Thyroid gland (tissue), 4 donors: ENCODE measurements around the gene TOP3A. TPM values are rescaled to one million over a fixed set of nuclear protein-coding genes. Genes with fewer than 3 reads are reported as not detected.
A peak's percentile ranks its signal among the peaks of the same experiment; 100 is the strongest.

Experiments used
- DNase-seq, 2 donors: peaks; one replicate each; pipeline ENCODE4 v3.0.0-alpha.2; 2019
- H3K27ac ChIP-seq, 3 donors: fragments of 200-600 bp; sonication (generic); 1 replicate in 2 of 3; 2 replicates in 1 of 3; pipeline ENCODE4 v1.5.1; 2016 to 2019; ENCODE audit warnings: mild to moderate bottlenecking in 1 of 3, moderate library complexity in 1 of 3
- H3K27me3 ChIP-seq: fragments of 200-600 bp; sonication (generic); one replicate; pipeline ENCODE4 v1.5.1; 2019
- H3K36me3 ChIP-seq, 2 donors: fragments of 200-600 bp; sonication (generic); one replicate each; pipeline ENCODE4 v1.5.1; 2016 to 2019
- H3K4me1 ChIP-seq, 2 donors: fragments of 200-600 bp; sonication (generic); one replicate each; pipeline ENCODE4 v1.5.1; 2017 to 2019
- H3K4me3 ChIP-seq, 3 donors: fragments of 200-600 bp; sonication (generic); replicated peaks in 1 of 3; 1 replicate in 2 of 3; 2 replicates in 1 of 3; pipeline ENCODE4 v1.5.1; 2016; ENCODE audit warnings: mild to moderate bottlenecking in 1 of 3
- H3K9me3 ChIP-seq: fragments of 200-600 bp; sonication (generic); one replicate; pipeline ENCODE4 v1.5.1; 2017
- POLR2A ChIP-seq, 2 donors: fragments of 450-650 bp; IDR thresholded peaks; one replicate each; pipeline ENCODE4 v1.6.1; 2017; ENCODE audit warnings: antibody characterized with exemption in 2 of 2, mild to moderate bottlenecking in 2 of 2, moderate library complexity in 1 of 2
- WGBS, 2 donors: methylation state at CpG; one replicate each; pipeline ENCODE4 v1.1.5; 2017; 5-methylcytosine and 5-hydroxymethylcytosine counted together
- intact Hi-C: fragments of 100-400 bp; cut with DNase I; formaldehyde crosslinking; loops from one replicate; pipeline ENCODE4 v1.15.1; 2023
- total RNA-seq, 4 donors: library from RNA; depleted of rRNA; stranded (reverse); fragments of >200 nt; gene quantifications; one replicate each; pipeline ENCODE4 v1.2.3, GENCODE V29; 2016
- TF ChIP-seq, protein P1 (sequence below), 6 experiments: fragments of 200-600 bp in 3 of 6; fragments of 450-650 bp in 3 of 6; sonication (generic) in 3 of 6; IDR thresholded peaks; one replicate each; pipeline ENCODE4 v1.5.1; 2016 to 2019; ENCODE audit warnings: antibody characterized with exemption in 6 of 6, mild to moderate bottlenecking in 2 of 6, inconsistent platforms in 1 of 6, moderate library complexity in 1 of 6

Gene TOP3A
- total RNA-seq, 4 donors from 2014 or later, result 31.3 to 34.5 (median 32.5) TPM

DNA sequence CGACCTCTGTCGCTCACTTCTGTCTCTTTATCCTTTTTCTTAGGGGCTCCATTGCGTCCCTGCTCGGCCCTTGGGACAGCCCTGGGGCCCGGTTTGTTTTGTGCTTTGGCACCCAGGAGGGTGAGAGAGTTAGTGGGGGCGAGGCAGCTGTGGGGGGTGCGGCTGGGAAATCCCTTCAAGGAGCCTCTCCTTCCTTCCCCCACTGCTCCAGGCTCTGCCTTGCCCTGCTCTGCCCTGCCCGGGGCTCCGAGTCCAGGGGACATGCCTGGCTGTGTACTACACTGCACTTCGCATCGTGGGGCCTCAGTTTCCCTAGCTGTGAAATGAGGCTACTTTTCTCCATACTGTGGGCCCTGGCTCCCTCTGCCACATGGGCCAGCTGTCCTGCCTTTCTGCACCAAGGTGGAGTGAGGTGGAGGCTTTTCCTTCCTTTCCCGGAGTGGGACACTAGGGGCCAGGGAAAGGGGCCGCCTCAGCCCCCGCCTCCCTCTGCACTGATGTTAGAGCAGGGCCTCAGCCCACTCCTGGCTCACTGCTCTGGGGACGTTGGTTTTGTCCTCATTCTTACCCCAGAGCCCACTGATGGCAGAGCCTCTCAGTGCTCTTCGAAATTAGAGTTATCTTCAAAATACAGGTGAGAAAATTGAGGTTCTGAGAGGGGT, 88.4 kb downstream of the TOP3A start:
- Histone ChIP-seq H3K4me1 (peaks cover 8 to 12% of the 10 kb centered on the region in 2 donors), H3K27ac (no peak overlapping the region), H3K9me3 (no peaks in the 10 kb centered on the region), H3K4me3 (peak overlapping the region; percentile 11 to 53 (median 47)), H3K36me3 (no peaks in the 10 kb centered on the region), H3K27me3 (no peaks in the 10 kb centered on the region)
- no peak for TF ChIP-seq POLR2A (IDR thresholded peaks at IDR 0.05)
- TF ChIP-seq, protein P1, sequence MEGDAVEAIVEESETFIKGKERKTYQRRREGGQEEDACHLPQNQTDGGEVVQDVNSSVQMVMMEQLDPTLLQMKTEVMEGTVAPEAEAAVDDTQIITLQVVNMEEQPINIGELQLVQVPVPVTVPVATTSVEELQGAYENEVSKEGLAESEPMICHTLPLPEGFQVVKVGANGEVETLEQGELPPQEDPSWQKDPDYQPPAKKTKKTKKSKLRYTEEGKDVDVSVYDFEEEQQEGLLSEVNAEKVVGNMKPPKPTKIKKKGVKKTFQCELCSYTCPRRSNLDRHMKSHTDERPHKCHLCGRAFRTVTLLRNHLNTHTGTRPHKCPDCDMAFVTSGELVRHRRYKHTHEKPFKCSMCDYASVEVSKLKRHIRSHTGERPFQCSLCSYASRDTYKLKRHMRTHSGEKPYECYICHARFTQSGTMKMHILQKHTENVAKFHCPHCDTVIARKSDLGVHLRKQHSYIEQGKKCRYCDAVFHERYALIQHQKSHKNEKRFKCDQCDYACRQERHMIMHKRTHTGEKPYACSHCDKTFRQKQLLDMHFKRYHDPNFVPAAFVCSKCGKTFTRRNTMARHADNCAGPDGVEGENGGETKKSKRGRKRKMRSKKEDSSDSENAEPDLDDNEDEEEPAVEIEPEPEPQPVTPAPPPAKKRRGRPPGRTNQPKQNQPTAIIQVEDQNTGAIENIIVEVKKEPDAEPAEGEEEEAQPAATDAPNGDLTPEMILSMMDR (IDR thresholded peaks at IDR 0.05), result no peak
- WGBS, 2 donors, result 25 to 31% methylated on average over 14 to 16 of the region's 16 CpGs
- intact Hi-C loops, result no loop called here
- DNase-seq, result no peak

GRCh38 chr17:18225642-18226283, 89.0 kb downstream of the TOP3A start:
- DNase-seq, result peak in 1 of 2 donors; percentile 8
- Histone ChIP-seq H3K4me3 (peak overlapping the region; percentile 11 to 53 (median 47)), H3K4me1 (peaks cover 8 to 12% of the 10 kb centered on the region in 2 donors), H3K27ac (no peak overlapping the region), H3K9me3 (no peaks in the 10 kb centered on the region), H3K27me3 (no peaks in the 10 kb centered on the region), H3K36me3 (no peaks in the 10 kb centered on the region)
- WGBS, 2 donors, result 1% methylated on average over 6 to 14 of the region's 57 CpGs
- intact Hi-C loops, result no loop called here
- TF ChIP-seq POLR2A (IDR thresholded peaks at IDR 0.05), result no peak
- TF ChIP-seq, protein P1 (IDR thresholded peaks at IDR 0.05), result no peak

DNA sequence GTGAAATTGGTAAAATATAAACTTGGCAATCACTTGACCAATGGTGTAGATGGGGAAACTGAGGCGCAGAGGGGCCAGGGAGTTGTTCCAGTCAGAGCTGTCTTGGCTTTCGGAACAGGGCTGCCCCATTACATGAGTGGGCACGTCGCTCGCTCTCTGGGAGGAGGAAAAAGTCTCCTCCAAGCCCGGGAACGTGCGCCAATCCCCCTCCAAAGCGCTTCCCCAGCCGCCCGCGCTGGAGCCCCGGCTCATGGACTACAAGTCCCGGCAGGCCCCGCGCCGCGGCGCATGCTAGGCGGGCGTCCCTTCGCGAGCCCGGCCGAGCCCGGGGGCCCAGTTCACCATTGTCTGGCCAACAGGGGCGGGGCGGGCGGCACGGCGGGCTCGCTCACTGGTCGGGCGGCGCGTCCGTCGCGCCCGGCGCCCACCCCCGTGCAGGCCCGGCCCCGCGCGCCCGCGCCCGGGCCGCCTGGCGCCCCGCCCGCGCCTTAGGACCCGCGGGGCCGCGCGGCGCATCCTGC, 89.6 kb downstream of the TOP3A start, which contains the start of gene LLGL1:
Gene LLGL1 (plus strand): TSS at position 515 of the 521 bp plus-strand sequence. CDS start 48 bp downstream, outside the sequence.
- DNase-seq, result peak; percentile 97 to 98
- Histone ChIP-seq H3K27ac (peak within 1 kb of the TSS in 2 of 3 donors; percentile 49 to 50), H3K36me3 (no peaks in the 10 kb centered on the region), H3K27me3 (no peaks in the 10 kb centered on the region), H3K9me3 (no peaks in the 10 kb centered on the region), H3K4me1 (peaks cover 8 to 12% of the 10 kb centered on the region in 2 donors), H3K4me3 (peak within 1 kb of the TSS; percentile 11 to 53 (median 47))
- intact Hi-C loops, result no loop called here
- 0% methylated on average over 4 to 26 of the region's 60 CpGs for WGBS, 2 donors
- TF ChIP-seq POLR2A (IDR thresholded peaks at IDR 0.05), result no peak
- TF ChIP-seq, protein P1 (IDR thresholded peaks at IDR 0.05), result no peak

GRCh38 chr17:18224387-18225120, 90.2 kb downstream of the TOP3A start:
- intact Hi-C loops, result no loop called here
- TF ChIP-seq, protein P1 (IDR thresholded peaks at IDR 0.05), result no peak
- TF ChIP-seq POLR2A (IDR thresholded peaks at IDR 0.05), result peak in 1 of 2 donors; percentile 7
- DNase-seq, result peak in 1 of 2 donors; percentile 14
- Histone ChIP-seq H3K36me3 (no peaks in the 10 kb centered on the region), H3K4me1 (peaks cover 8 to 12% of the 10 kb centered on the region in 2 donors), H3K27me3 (no peaks in the 10 kb centered on the region), H3K27ac (peak overlapping the region in 2 of 3 donors; percentile 49 to 50), H3K9me3 (no peaks in the 10 kb centered on the region), H3K4me3 (peak overlapping the region in 1 of 3 donors; percentile 10)
- WGBS, 2 donors, result 37 to 52% methylated on average over 17 to 23 of the region's 23 CpGs
